Measurements from ENCODE around the gene METTL1. TPM values are rescaled to one million over a fixed set of nuclear protein-coding genes. Genes with fewer than 3 reads are reported as not detected.

METTL1 gene
- total and polyA plus RNA-seq, 5 donors: 5.7 to 15.8 (median 7.5) TPM

DNA sequence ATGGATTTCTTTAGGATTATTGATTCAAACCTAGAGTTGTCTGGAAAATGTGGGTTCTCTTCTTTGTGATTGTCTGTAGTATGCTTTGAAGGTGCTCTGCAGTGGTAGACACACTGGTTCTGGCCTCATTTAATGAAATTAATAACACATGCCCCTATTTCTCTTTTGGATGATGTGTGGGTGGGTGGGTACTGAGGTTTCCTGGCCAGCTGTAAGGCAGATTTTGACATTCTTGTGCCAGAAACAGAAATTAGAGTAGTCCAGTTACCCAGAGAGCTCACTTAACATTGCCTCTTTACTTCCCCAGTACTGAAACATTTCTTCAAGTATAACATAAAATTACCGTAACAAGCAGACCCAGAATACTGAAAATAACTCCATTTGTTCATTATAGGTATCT lies 25.1 kb upstream of the METTL1 start:
- no peaks in the 10 kb centered on the region for H3K9me3 ChIP-seq (ENCODE audit: control insufficient read depth, low read length)
- intact Hi-C loops (cut with DNase I): no loop called here
- no peaks in the 10 kb centered on the region for H3K27me3 ChIP-seq (ENCODE audit: control insufficient read depth, insufficient read depth)
- no peak overlapping the region for H3K27ac ChIP-seq (ENCODE audit: low read length)
- no peak for ATAC-seq
- H3K4me3 ChIP-seq (ENCODE audit: low read length): no peak overlapping the region
- no peaks in the 10 kb centered on the region for H3K4me1 ChIP-seq (ENCODE audit: control insufficient read depth, insufficient read depth, low read length)
- WGBS: 94% methylated on average over 1 of the region's 1 CpG
- DNase-seq: no peak

DNA sequence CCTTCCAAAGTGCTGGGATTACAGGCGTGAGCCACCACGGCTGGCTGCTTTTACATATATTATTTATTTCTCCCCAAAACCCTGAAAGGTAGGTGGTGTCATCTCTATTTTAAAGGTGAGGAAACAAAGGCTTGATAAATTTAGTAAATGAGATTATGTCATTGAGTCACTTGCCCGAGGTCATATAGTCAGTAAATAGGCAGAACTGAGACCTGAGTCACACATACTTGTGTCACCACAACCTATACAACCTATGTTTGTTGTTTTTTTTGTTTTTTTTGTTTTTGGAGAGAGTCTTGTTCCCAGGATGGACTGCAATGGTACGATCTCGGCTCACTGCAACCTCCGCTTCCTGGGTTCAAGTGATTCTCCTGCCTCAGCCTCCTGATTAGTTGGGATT lies 23.4 kb upstream of the METTL1 start:
- ATAC-seq (no peak), DNase-seq (no peak)
- no peak overlapping the region for H3K27ac ChIP-seq (ENCODE audit: low read length)
- no peak overlapping the region for H3K4me3 ChIP-seq (ENCODE audit: low read length)
- intact Hi-C loops (cut with DNase I): no loop called here
- H3K9me3 ChIP-seq (ENCODE audit: control insufficient read depth, low read length): no peaks in the 10 kb centered on the region
- 92% methylated on average over 6 of the region's 6 CpGs for WGBS
- no peaks in the 10 kb centered on the region for H3K4me1 ChIP-seq (ENCODE audit: control insufficient read depth, insufficient read depth, low read length)
- no peaks in the 10 kb centered on the region for H3K27me3 ChIP-seq (ENCODE audit: control insufficient read depth, insufficient read depth)

DNA sequence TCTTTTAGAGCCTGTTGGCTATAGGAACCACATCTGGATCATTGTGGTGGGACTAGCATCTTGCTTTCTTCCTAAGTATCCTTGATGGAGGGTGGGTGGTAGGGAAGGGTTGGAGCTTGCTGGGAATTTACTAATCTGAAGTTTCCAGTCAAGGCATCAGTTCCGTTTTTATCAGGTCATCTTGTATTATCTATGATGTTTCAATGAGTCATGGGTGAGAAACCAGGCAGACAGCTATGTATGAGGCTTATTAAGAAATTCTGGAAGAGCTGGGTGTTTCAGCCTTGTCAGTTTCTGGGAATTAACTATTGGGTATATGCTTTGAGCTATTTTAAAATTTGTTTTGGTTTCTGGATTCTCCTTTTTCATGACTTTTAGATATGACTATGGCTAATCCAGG lies 22.0 kb upstream of the METTL1 start:
- no peak for DNase-seq
- intact Hi-C loops (cut with DNase I): no loop called here
- no peak overlapping the region for H3K27ac ChIP-seq (ENCODE audit: low read length)
- H3K27me3 ChIP-seq (ENCODE audit: control insufficient read depth, insufficient read depth): no peaks in the 10 kb centered on the region
- peak; percentile 11 to 45 for ATAC-seq
- WGBS: 44% methylated on average over 1 of the region's 1 CpG
- no peak overlapping the region for H3K4me3 ChIP-seq (ENCODE audit: low read length)
- no peaks in the 10 kb centered on the region for H3K4me1 ChIP-seq (ENCODE audit: control insufficient read depth, insufficient read depth, low read length)
- H3K9me3 ChIP-seq (ENCODE audit: control insufficient read depth, low read length): no peaks in the 10 kb centered on the region

DNA sequence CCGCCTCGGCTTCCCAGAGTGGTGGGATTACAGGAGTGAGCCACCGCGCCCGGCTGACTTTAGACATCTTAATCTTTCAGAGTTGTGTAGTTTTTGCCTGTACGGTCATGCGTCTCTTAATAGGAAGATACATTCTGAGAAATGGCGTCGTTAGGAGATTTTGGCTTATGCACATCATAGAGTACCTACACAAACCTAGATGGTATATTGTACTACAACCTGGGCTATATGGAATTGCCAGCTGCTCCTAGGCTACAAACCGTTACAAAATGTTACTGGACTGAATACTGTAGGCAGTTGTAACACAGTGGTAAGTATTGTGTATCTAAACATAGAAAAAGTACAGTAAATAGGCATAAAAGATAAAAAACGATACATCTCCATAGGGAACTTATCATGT lies 12.0 kb upstream of the METTL1 start:
- Histone ChIP-seq H3K4me1 (ENCODE audit: control insufficient read depth, insufficient read depth, low read length) (no peaks in the 10 kb centered on the region), H3K27ac (ENCODE audit: low read length) (no peak overlapping the region), H3K27me3 (ENCODE audit: control insufficient read depth, insufficient read depth) (no peaks in the 10 kb centered on the region), H3K4me3 (ENCODE audit: low read length) (no peak overlapping the region), H3K9me3 (ENCODE audit: control insufficient read depth, low read length) (no peaks in the 10 kb centered on the region)
- intact Hi-C loops (cut with DNase I): no loop called here
- ATAC-seq: no peak
- no peak for DNase-seq
- WGBS: 91% methylated on average over 11 of the region's 11 CpGs

DNA sequence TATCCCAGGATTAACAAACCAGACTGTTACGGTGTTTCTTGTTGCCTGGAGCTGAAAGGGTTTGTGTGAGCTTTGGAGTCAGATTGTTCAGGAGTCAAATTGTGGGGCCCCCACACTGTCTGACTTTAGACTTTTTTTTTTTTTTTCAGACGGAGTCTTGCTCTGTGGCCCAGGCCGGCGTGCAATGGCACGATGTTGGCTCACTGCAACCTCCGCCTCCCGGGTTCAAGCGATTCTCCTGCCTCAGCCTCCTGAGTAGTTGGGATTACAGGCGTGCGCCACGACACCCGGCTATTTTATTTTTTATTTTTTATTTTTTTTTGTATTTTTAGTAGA lies 11.5 kb upstream of the METTL1 start:
- no peak for ATAC-seq
- WGBS: 85% methylated on average over 12 of the region's 12 CpGs
- intact Hi-C loops (cut with DNase I): no loop called here

DNA sequence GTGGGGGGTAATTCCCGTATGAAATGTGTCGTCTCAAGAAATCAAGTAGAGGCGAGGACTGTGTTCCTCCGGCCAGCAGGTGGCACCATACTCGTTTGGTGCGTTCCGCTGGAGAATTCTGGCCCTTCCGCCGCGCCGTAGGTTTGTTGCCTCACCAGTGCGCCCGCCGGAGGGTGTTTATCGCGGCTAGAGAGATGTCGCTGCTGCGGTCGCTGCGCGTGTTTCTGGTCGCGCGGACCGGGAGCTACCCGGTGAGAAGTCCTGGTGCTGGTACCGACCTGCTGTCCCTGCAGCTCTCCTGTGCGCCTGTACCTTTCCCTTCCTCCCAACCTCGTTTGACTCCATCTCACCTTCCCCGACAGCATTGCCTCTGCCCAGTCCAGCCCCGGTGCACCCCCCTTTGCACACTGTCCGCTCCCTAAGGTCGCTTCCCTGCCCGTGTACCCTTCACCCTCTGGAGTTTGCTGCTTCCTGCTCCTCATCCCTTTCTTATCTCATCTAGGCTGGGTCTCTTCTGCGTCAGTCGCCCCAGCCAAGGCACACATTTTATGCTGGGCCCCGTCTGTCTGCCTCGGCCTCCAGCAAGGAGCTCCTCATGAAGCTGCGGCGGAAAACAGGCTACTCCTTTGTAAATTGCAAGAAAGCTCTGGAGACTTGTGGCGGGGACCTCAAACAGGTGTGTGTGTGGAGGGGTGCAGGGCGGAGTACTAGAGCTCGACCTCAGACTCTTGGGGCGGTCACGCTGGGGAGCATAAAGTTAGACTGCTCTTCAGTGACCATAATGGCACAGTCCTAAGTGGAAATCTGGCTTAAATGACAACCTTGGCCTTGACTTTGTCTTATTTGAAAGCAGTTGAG lies 10.9 kb upstream of the METTL1 start, which contains the start of gene TSFM:
TSFM (plus strand) TSS at position 180 of the 858 bp plus-strand sequence; CDS start at position 195, 15 bp downstream.
- Histone ChIP-seq H3K27ac (ENCODE audit: low read length) (peak within 1 kb of the TSS; percentile 32), H3K4me3 (ENCODE audit: low read length) (peak within 1 kb of the TSS; percentile 87), H3K4me1 (ENCODE audit: control insufficient read depth, insufficient read depth, low read length) (no peaks in the 10 kb centered on the region), H3K27me3 (ENCODE audit: control insufficient read depth, insufficient read depth) (no peaks in the 10 kb centered on the region), H3K9me3 (ENCODE audit: control insufficient read depth, low read length) (no peaks in the 10 kb centered on the region)
- under 1% methylated on average over 45 of the region's 45 CpGs for WGBS
- DNase-seq: peak; percentile 97 to 99 (median 99)
- intact Hi-C loops (cut with DNase I): no loop called here
- ATAC-seq: peak; percentile 84 to 92

More for the DNA sequence above, 11.5 kb upstream of the METTL1 start:
- H3K4me3 ChIP-seq (ENCODE audit: low read length): peak overlapping the region; percentile 87
- H3K27me3 ChIP-seq (ENCODE audit: control insufficient read depth, insufficient read depth): no peaks in the 10 kb centered on the region
- H3K9me3 ChIP-seq (ENCODE audit: control insufficient read depth, low read length): no peaks in the 10 kb centered on the region
- H3K4me1 ChIP-seq (ENCODE audit: control insufficient read depth, insufficient read depth, low read length): no peaks in the 10 kb centered on the region
- H3K27ac ChIP-seq (ENCODE audit: low read length): no peak overlapping the region
- DNase-seq: no peak

DNA sequence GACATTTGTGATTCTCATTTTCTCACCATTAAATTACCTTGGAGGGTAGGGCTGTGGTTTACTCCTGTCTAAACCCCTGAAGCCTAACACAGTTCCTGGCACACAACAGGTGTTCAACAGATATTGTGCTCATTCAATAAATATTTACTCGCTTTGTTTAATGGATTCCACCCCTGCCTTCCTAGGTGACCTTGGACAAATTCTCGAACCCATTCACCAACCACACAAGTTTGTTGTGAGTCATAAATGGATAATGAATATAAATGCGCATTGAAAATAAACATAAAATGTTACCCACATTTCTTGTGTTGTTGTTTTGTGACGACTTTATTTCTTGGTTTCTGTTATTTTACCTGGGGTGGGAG lies 10.3 kb upstream of the METTL1 start:
- DNase-seq (no peak), ATAC-seq (no peak)
- intact Hi-C loops (cut with DNase I): no loop called here
- WGBS: 23% methylated on average over 4 of the region's 4 CpGs
- no peaks in the 10 kb centered on the region for H3K27me3 ChIP-seq (ENCODE audit: control insufficient read depth, insufficient read depth)
- H3K4me3 ChIP-seq (ENCODE audit: low read length): peak overlapping the region; percentile 87
- H3K4me1 ChIP-seq (ENCODE audit: control insufficient read depth, insufficient read depth, low read length): no peaks in the 10 kb centered on the region
- no peak overlapping the region for H3K27ac ChIP-seq (ENCODE audit: low read length)
- no peaks in the 10 kb centered on the region for H3K9me3 ChIP-seq (ENCODE audit: control insufficient read depth, low read length)

DNA sequence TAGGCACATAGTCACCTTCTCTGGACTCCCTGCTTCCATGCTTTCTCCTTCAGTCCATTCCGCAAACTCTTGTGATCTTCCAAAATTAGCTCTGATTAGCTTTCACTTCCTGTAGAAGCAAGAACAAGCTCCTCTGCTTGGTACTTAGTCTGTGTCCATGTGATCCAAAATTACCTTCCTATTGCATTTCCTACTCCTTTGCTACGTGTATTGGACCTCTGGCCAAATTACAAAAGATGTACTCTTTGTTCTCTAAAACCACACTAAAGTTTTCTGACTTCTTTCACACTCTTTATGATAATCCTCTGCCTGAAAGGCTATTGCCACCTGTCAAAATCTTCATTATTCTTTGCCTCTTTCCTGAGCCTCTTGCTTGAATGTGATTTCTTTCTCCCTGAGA lies 9.9 kb upstream of the METTL1 start:
- H3K27me3 ChIP-seq (ENCODE audit: control insufficient read depth, insufficient read depth): no peaks in the 10 kb centered on the region
- H3K27ac ChIP-seq (ENCODE audit: low read length): no peak overlapping the region
- 70% methylated on average over 2 of the region's 2 CpGs for WGBS
- intact Hi-C loops (cut with DNase I): no loop called here
- H3K4me3 ChIP-seq (ENCODE audit: low read length): no peak overlapping the region
- ATAC-seq (no peak), DNase-seq (no peak)
- H3K9me3 ChIP-seq (ENCODE audit: control insufficient read depth, low read length): no peaks in the 10 kb centered on the region
- H3K4me1 ChIP-seq (ENCODE audit: control insufficient read depth, insufficient read depth, low read length): no peaks in the 10 kb centered on the region

DNA sequence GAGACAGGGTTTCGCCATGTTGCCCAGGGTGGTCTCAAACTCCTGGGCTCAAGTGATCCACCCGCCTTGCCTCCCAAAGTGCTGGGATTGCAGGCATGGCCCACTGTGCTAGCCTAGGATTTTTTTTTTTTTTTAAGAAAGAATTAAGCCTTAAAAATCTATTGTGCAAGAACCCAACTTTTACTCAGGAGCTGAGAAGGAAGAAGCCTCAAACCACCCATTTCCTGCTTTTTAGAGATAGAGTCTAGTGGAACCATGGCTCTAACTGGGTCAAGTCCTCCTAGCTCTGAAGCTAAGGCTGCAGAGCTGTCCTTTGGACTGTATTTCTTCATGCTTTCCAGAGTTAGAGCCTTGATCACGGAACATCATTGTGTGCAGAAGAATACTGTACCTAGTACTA lies 9.3 kb upstream of the METTL1 start:
- ATAC-seq (no peak), DNase-seq (no peak)
- WGBS: 94% methylated on average over 3 of the region's 3 CpGs
- Histone ChIP-seq H3K4me1 (ENCODE audit: control insufficient read depth, insufficient read depth, low read length) (no peaks in the 10 kb centered on the region), H3K4me3 (ENCODE audit: low read length) (no peak overlapping the region), H3K27ac (ENCODE audit: low read length) (no peak overlapping the region), H3K27me3 (ENCODE audit: control insufficient read depth, insufficient read depth) (no peaks in the 10 kb centered on the region), H3K9me3 (ENCODE audit: control insufficient read depth, low read length) (no peaks in the 10 kb centered on the region)
- intact Hi-C loops (cut with DNase I): no loop called here

DNA sequence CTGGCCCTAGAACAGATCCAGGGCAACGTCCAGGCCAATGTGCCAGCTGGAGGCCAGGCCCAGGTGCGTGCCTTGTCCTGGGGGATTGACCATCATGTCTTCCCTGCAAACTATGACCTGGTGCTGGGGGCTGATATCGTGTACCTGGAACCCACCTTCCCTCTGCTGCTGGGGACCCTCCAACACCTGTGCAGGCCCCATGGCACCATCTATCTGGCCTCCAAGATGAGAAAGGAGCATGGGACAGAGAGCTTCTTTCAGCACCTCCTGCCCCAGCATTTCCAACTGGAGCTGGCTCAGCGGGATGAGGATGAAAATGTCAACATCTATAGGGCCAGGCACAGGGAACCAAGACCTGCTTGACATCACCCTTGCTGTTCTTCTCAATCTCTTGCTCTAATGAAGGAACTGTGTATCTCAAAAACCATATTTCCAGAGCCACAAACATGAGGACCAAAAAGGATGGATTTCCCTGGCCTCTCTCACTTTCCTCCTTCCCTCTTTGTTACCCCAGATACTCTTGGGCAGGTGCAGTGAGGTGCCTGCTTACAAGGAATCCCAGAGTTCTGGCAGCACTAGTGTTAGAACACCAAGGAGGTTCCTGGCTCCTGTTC lies 8.5 kb upstream of the METTL1 start:
- intact Hi-C loops (cut with DNase I): no loop called here
- DNase-seq (no peak), ATAC-seq (no peak)
- Histone ChIP-seq H3K4me1 (ENCODE audit: control insufficient read depth, insufficient read depth, low read length) (no peaks in the 10 kb centered on the region), H3K4me3 (ENCODE audit: low read length) (no peak overlapping the region), H3K27me3 (ENCODE audit: control insufficient read depth, insufficient read depth) (no peaks in the 10 kb centered on the region), H3K9me3 (ENCODE audit: control insufficient read depth, low read length) (no peaks in the 10 kb centered on the region), H3K27ac (ENCODE audit: low read length) (no peak overlapping the region)
- WGBS: 88% methylated on average over 4 of the region's 4 CpGs

DNA sequence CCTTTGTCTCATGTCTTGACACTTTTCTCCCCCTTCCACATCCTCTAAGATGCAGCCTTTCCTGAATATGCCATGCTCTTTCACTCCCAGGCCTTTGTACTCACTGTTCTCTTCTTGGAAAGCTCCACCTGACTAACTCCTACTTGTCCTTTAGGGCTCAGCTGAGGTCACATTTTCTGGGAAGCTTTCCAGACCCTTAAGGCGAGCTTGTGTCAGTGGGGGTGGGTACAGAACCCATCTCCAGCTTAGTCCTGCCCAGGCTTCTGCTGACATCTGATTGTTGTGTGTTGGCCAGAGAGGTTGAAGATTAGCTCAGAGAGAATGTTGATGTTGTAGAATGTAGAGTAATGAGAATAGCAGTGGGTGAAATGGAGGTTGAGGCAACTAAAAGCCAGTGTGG lies 7.8 kb upstream of the METTL1 start:
- Histone ChIP-seq H3K4me1 (ENCODE audit: control insufficient read depth, insufficient read depth, low read length) (no peaks in the 10 kb centered on the region), H3K4me3 (ENCODE audit: low read length) (no peak overlapping the region), H3K9me3 (ENCODE audit: control insufficient read depth, low read length) (no peaks in the 10 kb centered on the region), H3K27ac (ENCODE audit: low read length) (no peak overlapping the region), H3K27me3 (ENCODE audit: control insufficient read depth, insufficient read depth) (no peaks in the 10 kb centered on the region)
- WGBS: 50% methylated on average over 1 of the region's 1 CpG
- DNase-seq (no peak), ATAC-seq (no peak)
- intact Hi-C loops (cut with DNase I): no loop called here
